HUDEP-2 (cell line): ENCODE data around the gene TAS1R2.
"Not testable (repeated sequence)": the region's sequence is repeated elsewhere in the genome, so short reads cannot be mapped to it uniquely, and the experiment has no call there.

ENCODE experiments used
- DNase-seq, 76 experiments: peaks; one replicate each; lab custom pipeline; 2025; ENCODE audit not compliant: unreplicated experiment in 76 of 76; lab: John Stamatoyannopoulos, UW

Gene TAS1R2

DNA sequence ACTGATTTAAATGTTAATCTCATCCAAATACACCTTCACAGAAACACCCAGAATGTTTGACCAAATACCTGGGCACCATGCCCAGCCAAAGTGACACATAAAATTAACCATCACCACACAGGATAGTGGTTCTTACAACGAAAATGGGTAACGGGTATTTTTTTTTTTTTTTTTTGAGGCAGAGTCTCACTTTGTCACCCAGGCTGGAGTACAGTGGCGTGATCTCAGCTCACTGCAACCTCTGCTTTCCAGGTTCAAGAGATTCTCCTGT lies 11.1 kb upstream of the TAS1R2 start:
- DNase-seq = not testable (repeated sequence)

GRCh38 chr1:18869847-18870594 lies 10.6 kb upstream of the TAS1R2 start:
- no peak for DNase-seq

DNA sequence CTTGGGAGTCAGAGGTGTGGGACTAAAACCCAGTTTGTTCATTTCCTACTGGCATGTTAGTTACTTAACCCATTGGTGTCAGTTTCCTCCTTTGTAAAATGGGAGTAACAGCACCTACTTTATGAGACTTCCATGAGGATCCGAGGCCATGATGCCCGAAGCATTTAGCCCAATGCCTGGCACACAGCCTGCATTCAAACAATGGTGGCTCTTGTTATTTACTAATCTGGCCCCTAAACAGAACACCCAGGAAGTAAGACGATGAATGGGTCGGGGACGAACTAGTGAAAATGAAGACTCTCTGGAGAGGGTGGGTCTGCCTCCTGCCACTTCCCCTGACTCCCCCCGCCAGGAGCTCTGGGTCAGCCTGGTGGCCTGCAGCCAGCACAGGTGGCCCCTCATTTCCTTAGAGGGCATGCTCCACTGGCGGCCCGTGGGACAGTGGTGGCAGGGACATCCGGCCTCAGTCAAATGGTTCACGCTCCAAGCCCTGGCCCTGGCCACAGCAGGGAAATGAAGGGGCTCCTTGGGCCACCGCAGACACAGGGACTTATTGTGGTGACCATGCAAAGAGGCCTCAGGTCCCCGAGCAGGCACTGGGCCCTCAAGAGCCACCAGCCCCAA lies 9.5 kb upstream of the TAS1R2 start:
- no peak for DNase-seq

- no peak for DNase-seq
Observed at GRCh38 chr1:18868354-18868753, 8.9 kb upstream of the TAS1R2 start.

DNA sequence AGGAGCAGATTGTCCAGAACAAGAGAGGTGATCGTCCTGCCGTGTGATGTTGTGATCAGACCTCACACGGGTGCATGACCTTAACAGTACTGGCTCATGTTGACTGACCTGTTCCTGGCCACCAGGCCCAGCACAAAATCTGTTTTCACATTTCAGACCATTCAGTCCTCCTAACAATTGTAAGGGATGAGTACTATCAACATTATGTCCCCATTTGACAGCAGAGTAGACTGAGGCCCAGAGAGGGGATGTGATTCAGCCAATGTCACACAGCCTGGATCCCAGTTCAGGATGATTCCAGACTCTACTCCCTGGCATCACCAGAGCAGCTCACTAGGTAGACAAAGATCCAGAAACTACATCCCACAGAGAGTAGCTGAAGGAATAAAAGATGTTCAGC lies 7.4 kb upstream of the TAS1R2 start:
- DNase-seq = no peak

DNA sequence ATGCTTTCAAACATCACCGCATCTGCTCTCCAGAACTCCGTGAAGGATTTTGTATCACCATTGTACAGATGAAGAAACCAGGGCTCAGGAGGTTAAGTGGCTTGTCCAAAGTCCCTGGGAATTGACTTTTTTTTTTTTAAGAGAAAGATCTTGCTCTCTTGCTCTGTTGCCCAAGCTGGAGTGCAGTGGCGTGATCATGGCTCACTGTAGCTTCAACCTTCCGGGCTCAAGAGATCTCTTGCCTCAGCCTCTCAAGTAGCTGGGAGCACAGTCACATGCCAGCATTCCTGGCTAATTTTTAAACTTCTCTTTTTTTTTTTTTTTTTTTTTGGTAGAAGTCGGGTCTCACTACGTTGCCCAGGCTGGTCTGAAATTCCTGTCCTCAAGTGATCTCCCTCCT lies 6.9 kb upstream of the TAS1R2 start:
- DNase-seq = no peak

DNA sequence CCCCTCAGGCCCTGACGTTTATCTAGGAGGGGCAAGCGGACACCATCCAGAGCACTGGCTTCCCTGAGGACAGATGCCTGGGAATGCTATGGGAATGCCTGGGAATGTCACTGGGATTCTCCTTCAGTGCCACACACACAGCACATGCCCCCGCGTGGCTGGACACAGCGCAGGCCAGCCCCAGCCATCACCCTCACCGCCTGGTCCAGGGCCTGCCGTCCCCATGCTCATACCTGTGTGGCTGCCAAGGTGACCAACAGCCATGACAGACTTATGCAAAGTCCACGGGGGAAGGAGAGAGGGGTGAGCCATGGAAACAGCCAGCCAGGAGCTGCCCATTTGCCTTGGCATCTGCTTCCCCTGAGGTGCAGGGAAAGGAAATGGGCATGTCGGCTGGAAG lies 5.7 kb upstream of the TAS1R2 start:
- no peak for DNase-seq

- no peak for DNase-seq
Observed at GRCh38 chr1:18861590-18861989, 2.1 kb upstream of the TAS1R2 start.

- DNase-seq = no peak
Observed at GRCh38 chr1:18861082-18861481, 1.6 kb upstream of the TAS1R2 start.

GRCh38 chr1:18858070-18858688 lies 1.3 kb downstream of the TAS1R2 start:
- DNase-seq = no peak

DNA sequence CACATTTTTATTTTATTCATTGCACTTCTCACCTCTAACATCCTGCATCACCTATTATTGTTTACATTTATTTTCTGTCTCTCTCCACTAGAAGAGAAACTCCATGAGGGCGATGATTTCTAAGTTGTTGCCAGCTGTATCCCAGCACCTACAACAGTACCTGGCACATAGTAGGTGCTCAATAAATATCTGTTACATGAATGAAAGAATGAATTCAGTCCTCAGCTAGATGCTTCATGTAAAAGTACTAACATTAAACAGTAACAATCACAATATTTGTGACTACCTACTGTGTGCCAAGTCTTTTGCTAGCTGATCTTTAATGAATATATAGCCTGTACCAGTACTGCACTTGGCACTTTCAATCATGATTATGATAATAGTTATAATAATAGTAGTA lies 3.0 kb downstream of the TAS1R2 start:
- DNase-seq = no peak

- DNase-seq = no peak
Observed at GRCh38 chr1:18855573-18855972, 3.9 kb downstream of the TAS1R2 start.

DNA sequence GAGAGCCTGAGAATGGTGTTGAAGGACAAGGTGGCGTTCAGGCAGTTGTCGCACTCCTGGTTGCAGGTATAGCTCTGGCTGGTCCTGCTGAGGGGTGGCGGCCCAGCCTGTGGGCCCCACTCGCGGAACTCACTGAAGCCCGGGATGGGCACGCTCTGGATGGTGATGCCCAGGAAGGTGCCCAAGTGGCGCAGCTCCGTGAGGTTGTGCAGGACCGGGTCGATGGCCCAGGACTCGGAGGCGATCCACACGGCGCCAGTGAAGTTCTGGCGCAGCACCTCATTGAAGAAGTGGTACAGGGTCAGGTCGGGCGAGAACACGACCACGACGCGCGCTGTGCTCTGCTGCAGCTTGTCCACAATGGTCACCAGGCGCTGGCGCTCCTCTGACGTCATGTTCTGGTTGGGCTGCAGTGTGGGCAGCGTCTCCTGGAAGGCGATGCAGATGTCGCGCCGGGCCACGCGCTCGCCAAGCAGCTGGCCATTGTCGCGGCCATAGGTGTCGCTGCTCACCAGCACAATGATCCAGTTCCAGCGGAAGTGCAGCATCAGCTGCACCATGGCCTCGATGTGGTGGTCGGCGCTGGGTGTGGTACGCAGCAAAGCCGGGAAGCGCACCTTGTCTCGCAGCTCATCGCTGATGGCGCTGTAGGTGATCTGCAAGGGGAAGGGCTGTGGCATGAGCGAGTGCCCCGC lies 5.0 kb downstream of the TAS1R2 start:
- DNase-seq = no peak

GRCh38 chr1:18852501-18852900 lies 7.0 kb downstream of the TAS1R2 start:
- DNase-seq = no peak

DNA sequence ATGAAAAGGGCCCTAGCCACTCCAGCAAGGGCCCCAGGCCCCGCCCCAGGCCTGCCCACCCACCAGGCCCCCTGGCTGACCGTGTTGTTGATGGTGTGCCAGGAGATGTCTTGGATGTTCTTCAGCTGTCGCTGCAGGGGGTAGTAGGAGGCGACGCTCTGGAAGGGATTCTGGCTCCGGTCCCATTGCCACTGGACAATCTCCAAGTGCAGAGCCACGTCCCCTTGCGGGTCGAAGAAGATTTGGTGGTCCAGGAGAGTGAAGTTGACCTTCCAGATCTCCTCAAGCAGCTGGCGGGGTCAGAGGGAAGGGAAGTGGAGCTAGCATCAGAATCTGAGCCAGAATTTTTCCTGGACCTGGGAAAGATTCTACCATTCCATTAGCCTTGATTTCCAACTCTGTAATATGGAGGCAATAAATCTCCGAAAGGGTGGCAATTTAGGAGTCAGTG lies 10.2 kb downstream of the TAS1R2 start:
- DNase-seq = no peak

GRCh38 chr1:18847723-18848122 lies 11.7 kb downstream of the TAS1R2 start:
- DNase-seq = not testable (repeated sequence)

DNA sequence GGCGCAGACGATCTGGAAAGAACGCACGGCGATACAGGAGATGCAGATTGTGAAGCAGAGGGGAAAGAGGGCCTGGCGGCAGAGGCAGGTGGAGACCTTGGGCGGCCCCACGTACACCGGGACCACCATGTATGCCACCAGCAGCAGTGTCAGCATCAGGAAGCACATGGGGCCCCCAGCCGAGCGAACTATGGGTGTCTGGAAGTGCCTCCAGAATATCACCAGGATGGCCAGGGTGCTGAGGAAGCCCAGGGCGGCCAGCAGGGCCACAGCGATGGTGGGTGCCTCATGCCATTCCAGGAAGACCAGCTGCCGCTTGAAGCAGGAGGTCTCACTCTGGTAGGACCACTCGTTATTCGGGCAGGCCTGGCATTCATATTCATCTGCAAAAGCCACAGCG lies 19.3 kb downstream of the TAS1R2 start:
- no peak for DNase-seq

GRCh38 chr1:18836654-18837053 lies 22.8 kb downstream of the TAS1R2 start:
- no peak for DNase-seq

- DNase-seq = not testable (repeated sequence)
Observed at GRCh38 chr1:18832319-18832718, 27.1 kb downstream of the TAS1R2 start.

DNA sequence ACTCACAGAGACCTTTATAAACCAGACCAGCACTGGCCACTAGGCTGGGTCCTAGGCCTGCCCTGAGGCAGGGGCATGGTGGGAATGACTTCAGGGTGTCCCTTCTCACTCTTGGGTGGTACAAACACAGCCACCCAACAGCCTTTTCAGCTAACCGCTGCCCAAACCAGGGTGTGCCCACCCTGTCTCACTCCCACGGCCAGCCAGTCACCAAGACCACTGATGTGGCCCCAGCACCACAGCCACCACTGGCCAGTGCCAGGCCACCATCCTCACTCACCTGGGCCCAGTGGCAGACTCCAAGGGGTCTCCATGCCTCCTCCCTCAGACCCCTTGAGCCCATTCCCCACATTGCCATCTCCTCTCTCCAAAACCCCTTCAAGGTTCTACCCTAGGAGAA lies 27.8 kb downstream of the TAS1R2 start:
- no peak for DNase-seq

GRCh38 chr1:18830596-18830995 lies 28.9 kb downstream of the TAS1R2 start:
- DNase-seq = no peak

GRCh38 chr1:18829671-18830070 lies 29.8 kb downstream of the TAS1R2 start:
- no peak for DNase-seq
